Endothelial cell of umbilical vein (primary cell): ENCODE data around the gene CNTROB. TPM values are rescaled to one million over a fixed set of nuclear protein-coding genes. Genes with fewer than 3 reads are reported as not detected.
A peak's percentile ranks its signal among the peaks of the same experiment; 100 is the strongest.

Source experiments
- BruUV-seq: library from RNA; stranded (reverse); fragments of 400-500 nt; replicated peaks from 2 replicates; lab custom pipeline; 2021; lab: Mats Ljungman, UMichigan
- CTCF ChIA-PET: fragments of 300-600, 350-600 bp; sonication (Branson Sonifier 250); formaldehyde crosslinking; loops from one replicate; lab custom pipeline; 2021; ENCODE audit warnings: antibody characterized with exemption, inconsistent platforms; lab: Charles Lee
- POLR2A ChIA-PET: fragments of 300-600, 350-600 bp; sonication (Branson Sonifier 250); formaldehyde crosslinking; loops from one replicate; lab custom pipeline; 2021; ENCODE audit warnings: antibody characterized with exemption, inconsistent platforms; lab: Charles Lee
- DNase-seq: peaks from one replicate; pipeline ENCODE4 v3.0.0-alpha.2; 2011; ENCODE audit warnings: low read depth, low spot score
- FAIRE-seq: peaks from 2 replicates; lab custom pipeline; 2011; peaks lifted over from hg19 to GRCh38; lab: Jason Lieb, UNC
- H2AFZ ChIP-seq: 2 replicates; pipeline ENCODE4 v1.6.0; 2012; ENCODE audit warnings: low read depth, low read length, control low read depth, inconsistent platforms
- H3K27ac ChIP-seq: 2 replicates; pipeline ENCODE4 v1.5.1; 2011; ENCODE audit warnings: low read depth, mild to moderate bottlenecking, control low read depth, low read length, moderate library complexity; ENCODE audit not compliant: insufficient read depth
- H3K27me3 ChIP-seq, 2 experiments: 2 replicates each; pipeline versions ENCODE4 v1.6.0 to v1.6.1; 2011; ENCODE audit warnings: low read length in 2 of 2, mixed read lengths in 1 of 2; ENCODE audit not compliant: control insufficient read depth in 2 of 2, insufficient read depth in 2 of 2
- H3K36me3 ChIP-seq, 2 experiments: 2 replicates in 1 of 2; 3 replicates in 1 of 2; pipeline ENCODE4 v1.5.1; 2011; ENCODE audit warnings: low read length in 2 of 2, mild to moderate bottlenecking in 1 of 2, moderate library complexity in 1 of 2; ENCODE audit not compliant: control insufficient read depth in 2 of 2, insufficient read depth in 2 of 2; ENCODE audit errors: extremely low read depth in 1 of 2
- H3K4me1 ChIP-seq: 3 replicates; pipeline ENCODE4 v1.5.1; 2011; ENCODE audit warnings: mild to moderate bottlenecking, low read length; ENCODE audit not compliant: control insufficient read depth, insufficient read depth; ENCODE audit errors: extremely low read depth
- H3K4me2 ChIP-seq: 2 replicates; pipeline ENCODE4 v1.6.1; 2011; ENCODE audit warnings: low read length, control low read depth, mixed read lengths; ENCODE audit not compliant: insufficient read depth
- H3K4me3 ChIP-seq, 3 experiments: fragments of 200-600 bp in 1 of 3; sonication (generic), shearing (Covaris generic) in 1 of 3; replicated peaks in 1 of 3; 2 replicates each; pipeline ENCODE4 v1.5.1; 2011 to 2016; ENCODE audit warnings: control low read depth in 3 of 3, low read length in 3 of 3, mild to moderate bottlenecking in 2 of 3, inconsistent platforms in 1 of 3, low read depth in 1 of 3, moderate library complexity in 1 of 3; ENCODE audit not compliant: insufficient read depth in 1 of 3
- H3K79me2 ChIP-seq: 2 replicates; pipeline ENCODE4 v1.6.0; 2012; ENCODE audit warnings: low read length, inconsistent platforms; ENCODE audit not compliant: control insufficient read depth, insufficient read depth
- H3K9ac ChIP-seq: replicated peaks from 2 replicates; pipeline ENCODE3; 2011; ENCODE audit warnings: low read length, control low read depth; ENCODE audit not compliant: insufficient read depth; ENCODE audit errors: extremely low read depth
- H3K9me1 ChIP-seq: replicated peaks from 3 replicates; pipeline ENCODE4 v1.6.0; 2011; ENCODE audit warnings: mild to moderate bottlenecking, low read length; ENCODE audit not compliant: control insufficient read depth, insufficient read depth; ENCODE audit errors: extremely low read depth
- H3K9me3 ChIP-seq: replicated peaks from 2 replicates; pipeline ENCODE4 v1.5.1; 2012; ENCODE audit warnings: low read length, inconsistent platforms; ENCODE audit not compliant: control insufficient read depth, insufficient read depth
- H4K20me1 ChIP-seq: replicated peaks from 2 replicates; pipeline ENCODE3; 2011; ENCODE audit warnings: mild to moderate bottlenecking, low read length; ENCODE audit not compliant: control insufficient read depth, insufficient read depth; ENCODE audit errors: extremely low read depth
- EZH2 ChIP-seq: IDR thresholded peaks from 2 replicates; pipeline ENCODE4 v1.6.1; 2012; ENCODE audit warnings: borderline replicate concordance, low read depth, mild to moderate bottlenecking, moderate library complexity, low read length, inconsistent platforms; ENCODE audit not compliant: severe bottlenecking
- FOS ChIP-seq: IDR thresholded peaks from 2 replicates; pipeline ENCODE4 v1.6.1; 2011; ENCODE audit warnings: mild to moderate bottlenecking, low read length, moderate library complexity, borderline replicate concordance; ENCODE audit not compliant: insufficient read depth
- GATA2 ChIP-seq: IDR thresholded peaks from 2 replicates; pipeline ENCODE4 v1.7.0; 2011; ENCODE audit warnings: low read depth, mild to moderate bottlenecking, moderate library complexity, mixed read lengths, low read length; ENCODE audit not compliant: insufficient read length, insufficient read depth
- JUN ChIP-seq: IDR thresholded peaks from 2 replicates; pipeline ENCODE4 v1.6.1; 2011; ENCODE audit warnings: borderline replicate concordance, low read depth; ENCODE audit not compliant: insufficient read length, insufficient read depth
- MYC ChIP-seq: IDR thresholded peaks from one replicate; pipeline ENCODE4 v1.6.1; 2011; ENCODE audit warnings: mild to moderate bottlenecking, low read depth, low read length
- POLR2A ChIP-seq: IDR thresholded peaks from 2 replicates; pipeline ENCODE4 v1.6.1; 2012; ENCODE audit warnings: low read depth, mild to moderate bottlenecking, control low read depth, low read length
- POLR2AphosphoS5 ChIP-seq: IDR thresholded peaks from 2 replicates; pipeline ENCODE4 v1.6.1; 2012; ENCODE audit warnings: low read depth, mild to moderate bottlenecking, control low read depth, low read length, moderate library complexity; ENCODE audit not compliant: insufficient read depth
- dilution Hi-C: fragments of 300-500 bp; cut with MboI; formaldehyde crosslinking; loops from one replicate; pipeline ENCODE4 v1.15.0; 2019; ENCODE audit warnings: low sequenced_read_pairs; ENCODE audit not compliant: extremely low pct_ligation_motif_present
- intact Hi-C: fragments of 100-400 bp; cut with micrococcal nuclease; formaldehyde crosslinking; loops from one replicate; pipeline ENCODE4 v1.10.0; 2022
- polyA plus RNA-seq, 4 experiments: library from polyadenylated mRNA; depleted of rRNA in 3 of 4; stranded (reverse) in 3 of 4; unstranded in 1 of 4; fragments of >200 nt; gene quantifications; 2 replicates each; pipeline versions ENCODE4 v1.2.1 to v1.2.3, GENCODE V29; 2011 to 2012; ENCODE audit warnings: missing spikeins in 1 of 4
- total RNA-seq: library from RNA; stranded (reverse); gene quantifications from 2 replicates; pipeline ENCODE4 v1.2.3, GENCODE V29; 2021
- TF ChIP-seq, protein P1 (sequence below), 2 donors: IDR thresholded peaks; 1 replicate in 1 of 2; 2 replicates in 1 of 2; pipeline ENCODE4 v1.5.1; 2011; ENCODE audit warnings: low read length in 2 of 2, mild to moderate bottlenecking in 2 of 2, moderate library complexity in 2 of 2, control low read depth in 1 of 2, inconsistent platforms in 1 of 2, low read depth in 1 of 2; ENCODE audit not compliant: insufficient read depth in 1 of 2; ENCODE audit errors: extremely low read depth in 1 of 2
- TF ChIP-seq, protein P2 (sequence below): IDR thresholded peaks from 2 replicates; pipeline ENCODE4 v1.6.1; 2011; ENCODE audit not compliant: insufficient read depth, insufficient read length

CNTROB gene
- total and polyA plus RNA-seq, 2 donors (not counting 3 experiments of a cell fraction or from before 2014, with no cell fraction given), result 24.9 to 47.2 TPM

DNA sequence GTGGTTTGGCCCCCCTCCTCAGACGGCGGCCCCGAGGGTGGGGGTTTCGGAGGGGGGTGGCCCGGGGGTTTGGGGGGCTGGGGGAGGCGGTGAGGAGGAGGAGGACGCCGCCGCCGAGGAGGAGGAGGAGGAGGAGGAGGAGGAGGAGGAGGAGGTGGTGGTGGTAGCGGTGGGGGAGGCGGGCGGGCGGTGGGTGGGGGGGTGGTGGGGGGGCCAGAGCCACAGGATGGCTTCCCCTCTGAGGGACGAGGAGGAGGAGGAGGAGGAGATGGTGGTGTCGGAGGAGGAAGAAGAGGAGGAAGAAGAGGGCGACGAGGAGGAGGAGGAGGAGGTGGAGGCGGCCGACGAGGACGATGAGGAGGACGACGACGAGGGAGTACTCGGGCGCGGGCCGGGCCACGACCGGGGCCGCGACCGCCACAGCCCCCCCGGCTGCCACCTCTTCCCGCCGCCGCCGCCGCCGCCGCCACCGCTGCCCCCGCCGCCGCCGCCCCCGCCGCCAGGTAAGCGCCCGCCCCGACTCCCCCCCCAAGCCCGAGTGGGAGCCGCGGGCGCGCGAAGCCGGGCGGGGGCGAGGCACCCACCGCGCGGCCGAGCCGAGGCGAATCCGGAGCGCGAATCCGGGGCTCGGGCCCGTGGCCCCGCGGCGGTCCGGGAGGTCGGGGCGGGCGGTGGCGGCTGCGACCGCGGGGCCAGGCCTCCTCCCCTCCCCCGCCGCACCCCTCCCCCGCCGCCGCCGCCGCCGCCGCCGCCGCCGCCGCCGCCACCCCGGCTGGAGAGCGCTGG, 47.2 kb upstream of the CNTROB start:
- H3K27ac ChIP-seq, result no peak overlapping the region
- TF ChIP-seq JUN (no peak), GATA2 (no peak), FOS (no peak), POLR2AphosphoS5 (no peak), MYC (no peak), EZH2 (no peak), POLR2A (no peak)
- TF ChIP-seq, protein P1, sequence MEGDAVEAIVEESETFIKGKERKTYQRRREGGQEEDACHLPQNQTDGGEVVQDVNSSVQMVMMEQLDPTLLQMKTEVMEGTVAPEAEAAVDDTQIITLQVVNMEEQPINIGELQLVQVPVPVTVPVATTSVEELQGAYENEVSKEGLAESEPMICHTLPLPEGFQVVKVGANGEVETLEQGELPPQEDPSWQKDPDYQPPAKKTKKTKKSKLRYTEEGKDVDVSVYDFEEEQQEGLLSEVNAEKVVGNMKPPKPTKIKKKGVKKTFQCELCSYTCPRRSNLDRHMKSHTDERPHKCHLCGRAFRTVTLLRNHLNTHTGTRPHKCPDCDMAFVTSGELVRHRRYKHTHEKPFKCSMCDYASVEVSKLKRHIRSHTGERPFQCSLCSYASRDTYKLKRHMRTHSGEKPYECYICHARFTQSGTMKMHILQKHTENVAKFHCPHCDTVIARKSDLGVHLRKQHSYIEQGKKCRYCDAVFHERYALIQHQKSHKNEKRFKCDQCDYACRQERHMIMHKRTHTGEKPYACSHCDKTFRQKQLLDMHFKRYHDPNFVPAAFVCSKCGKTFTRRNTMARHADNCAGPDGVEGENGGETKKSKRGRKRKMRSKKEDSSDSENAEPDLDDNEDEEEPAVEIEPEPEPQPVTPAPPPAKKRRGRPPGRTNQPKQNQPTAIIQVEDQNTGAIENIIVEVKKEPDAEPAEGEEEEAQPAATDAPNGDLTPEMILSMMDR (IDR thresholded peaks at IDR 0.05; ENCODE audit: extremely low read depth in 1 of 2, insufficient read depth in 1 of 2, low read depth in 1 of 2, low read length in 2 of 2), result no peak
- TF ChIP-seq, protein P2, sequence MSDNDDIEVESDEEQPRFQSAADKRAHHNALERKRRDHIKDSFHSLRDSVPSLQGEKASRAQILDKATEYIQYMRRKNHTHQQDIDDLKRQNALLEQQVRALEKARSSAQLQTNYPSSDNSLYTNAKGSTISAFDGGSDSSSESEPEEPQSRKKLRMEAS, result no peak

More for the DNA sequence above, 47.2 kb upstream of the CNTROB start:
- dilution Hi-C loops, result no loop called here
- no peaks in the 10 kb centered on the region for H4K20me1 ChIP-seq
- ChIA-PET CTCF (interaction anchor here (1.0 kb wide), 1 partner anchor 13 kb away, joined by 3 read pairs; no protein-coding TSS in a partner anchor), POLR2A (no interaction called here)
- H3K9me1 ChIP-seq, result no peaks in the 10 kb centered on the region
- H3K27me3 ChIP-seq, result no peaks in the 10 kb centered on the region
- H3K4me3 ChIP-seq, result peak overlapping the region in 2 of 3 experiments; percentile 67 to 76
- peaks cover 29% of the 10 kb centered on the region for H3K79me2 ChIP-seq
- no peak overlapping the region for H2AFZ ChIP-seq
- no peak overlapping the region for H3K4me2 ChIP-seq
- peak overlapping the region; percentile 86 for H3K9ac ChIP-seq
- no peak for DNase-seq
- H3K4me1 ChIP-seq, result peaks cover 44% of the 10 kb centered on the region
- no peak for FAIRE-seq
- intact Hi-C loops, result loop anchor here (5.0 kb wide), 1 partner anchor 197 kb away; the partner anchor contains the start of genes TP53 and WRAP53
- no TSS peak for BruUV-seq
- no peaks in the 10 kb centered on the region for H3K9me3 ChIP-seq
- peaks cover 8 to 11% of the 10 kb centered on the region in 2 experiments for H3K36me3 ChIP-seq
